NCI-H1694 (cell line): ENCODE results near the gene UGCG.
"Not testable (repeated sequence)": the region's sequence is repeated elsewhere in the genome, so short reads cannot be mapped to it uniquely, and the experiment has no call there.

Source experiments
- DNase-seq: peaks from one replicate; lab custom pipeline; 2025; lab: John Stamatoyannopoulos, UW

UGCG gene

GRCh38 chr9:111955048-111955447 lies 58.4 kb downstream of the UGCG start:
- DNase-seq, result no peak

DNA sequence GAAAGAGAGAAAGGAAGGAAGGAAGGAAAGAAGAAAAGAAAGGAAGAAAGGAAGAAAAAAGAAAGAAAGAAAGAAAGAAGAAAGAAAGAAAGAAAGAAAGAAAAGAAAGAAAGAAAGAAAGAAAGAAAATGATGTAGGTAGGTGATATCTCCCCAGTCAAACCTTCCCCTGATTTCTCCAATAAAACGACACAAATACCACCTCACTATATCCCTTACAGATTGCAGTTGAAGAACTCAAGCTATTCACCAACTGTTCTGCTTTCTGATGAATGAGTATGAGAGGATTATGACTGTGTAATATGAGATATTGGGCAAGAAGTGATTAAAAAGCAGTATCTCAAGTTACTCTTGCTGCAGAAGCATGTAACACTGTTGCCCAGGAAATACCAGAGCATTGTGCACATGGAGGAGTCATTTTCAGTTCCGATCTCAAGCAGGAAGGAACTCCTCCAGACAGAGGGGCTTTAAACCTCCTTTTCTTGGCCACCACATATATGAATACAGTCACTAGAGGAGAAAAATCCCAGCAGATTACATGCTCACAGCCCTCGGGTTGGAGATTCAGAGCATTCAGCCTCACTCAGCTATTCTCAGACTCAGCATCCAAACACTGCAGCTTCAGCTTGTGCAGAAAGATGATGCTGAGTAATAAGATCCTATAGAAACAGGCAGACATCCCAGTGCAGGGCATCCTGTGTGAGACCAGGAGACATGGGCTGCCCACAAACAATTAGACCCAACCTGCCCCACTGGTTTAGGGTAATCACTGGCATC lies 61.4 kb downstream of the UGCG start:
- no peak for DNase-seq

DNA sequence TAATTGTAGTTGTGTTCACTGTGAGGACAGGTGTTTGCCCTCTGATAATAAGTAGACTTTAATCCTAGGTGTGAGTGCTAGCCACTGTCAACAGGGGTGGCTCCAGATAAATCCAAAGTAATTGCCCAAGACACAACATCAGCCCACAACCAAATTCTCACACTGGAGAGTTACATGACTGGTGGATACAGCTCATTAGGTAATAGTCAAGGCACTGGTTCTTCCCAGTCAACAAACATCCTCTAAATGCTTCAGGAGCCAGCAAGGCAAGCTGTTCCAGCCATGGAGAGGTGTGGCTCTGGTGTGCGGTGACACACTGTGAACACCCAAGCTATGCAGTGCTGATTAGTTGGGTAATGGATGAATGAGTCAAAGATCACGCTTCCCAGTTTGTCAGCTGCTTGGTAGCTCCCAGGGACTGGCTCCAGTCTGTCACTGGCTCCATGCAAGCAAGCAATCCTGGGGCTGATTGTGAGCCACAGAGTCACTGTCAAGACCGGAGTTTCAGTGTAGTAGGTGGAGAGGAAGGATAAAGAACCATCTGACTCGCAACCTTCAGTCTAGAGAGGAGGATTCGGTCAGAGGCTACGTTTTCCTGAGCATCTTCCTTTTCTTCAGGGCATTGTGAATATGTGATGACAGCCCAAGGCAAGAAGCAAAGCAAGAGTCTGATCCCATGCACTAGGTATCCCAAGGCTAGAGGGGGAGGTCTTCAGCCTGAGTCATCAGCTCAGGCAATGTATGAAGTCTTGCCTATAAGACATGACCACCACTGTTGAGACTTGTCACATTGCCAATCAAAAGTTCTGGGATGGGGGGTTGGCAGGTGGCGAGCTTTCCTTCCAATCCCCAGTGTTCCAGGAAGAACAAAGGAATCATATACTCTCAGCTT lies 63.1 kb downstream of the UGCG start:
- DNase-seq, result no peak

- DNase-seq, result not testable (repeated sequence)
Observed at GRCh38 chr9:111960485-111960884, 63.9 kb downstream of the UGCG start.

- no peak for DNase-seq
Observed at GRCh38 chr9:111961009-111961408, 64.4 kb downstream of the UGCG start.

DNA sequence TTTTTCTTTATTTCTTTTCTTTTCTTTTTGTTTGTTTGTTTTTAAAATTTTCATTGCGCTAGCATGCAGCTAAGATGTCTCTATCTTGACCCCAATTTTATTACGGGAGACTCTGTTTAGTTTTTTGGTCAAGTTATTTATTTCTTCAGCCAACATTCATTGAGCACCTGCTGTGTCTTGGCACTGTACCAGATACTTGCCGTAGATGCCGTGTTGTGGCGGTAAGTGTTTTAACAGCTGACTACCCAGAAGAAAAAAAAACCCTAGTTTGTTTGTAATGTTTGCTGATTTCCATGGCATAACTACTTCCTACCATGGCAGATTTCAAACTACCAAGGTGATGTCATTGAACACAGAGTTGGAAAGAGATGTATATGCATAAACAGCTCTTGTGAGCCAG lies 65.0 kb downstream of the UGCG start:
- no peak for DNase-seq

DNA sequence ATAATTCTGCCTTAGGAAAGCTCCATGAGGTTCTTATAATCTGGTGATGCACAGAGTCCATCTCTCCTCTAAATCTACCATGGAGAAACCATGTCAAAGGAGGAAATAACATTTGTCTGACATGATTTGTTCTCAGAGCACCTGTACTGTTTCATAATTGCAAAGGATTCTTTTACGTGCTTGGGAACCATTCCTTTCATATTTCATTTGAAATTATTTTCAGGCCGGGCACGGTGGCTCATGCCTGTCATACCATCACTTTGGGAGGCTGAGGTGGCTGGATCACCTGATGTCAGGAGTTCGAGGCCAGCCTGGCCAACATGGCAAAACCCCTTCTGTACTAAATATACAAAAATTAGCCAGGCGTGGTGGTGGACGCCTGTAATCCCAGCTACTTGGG lies 65.4 kb downstream of the UGCG start:
- DNase-seq, result no peak

DNA sequence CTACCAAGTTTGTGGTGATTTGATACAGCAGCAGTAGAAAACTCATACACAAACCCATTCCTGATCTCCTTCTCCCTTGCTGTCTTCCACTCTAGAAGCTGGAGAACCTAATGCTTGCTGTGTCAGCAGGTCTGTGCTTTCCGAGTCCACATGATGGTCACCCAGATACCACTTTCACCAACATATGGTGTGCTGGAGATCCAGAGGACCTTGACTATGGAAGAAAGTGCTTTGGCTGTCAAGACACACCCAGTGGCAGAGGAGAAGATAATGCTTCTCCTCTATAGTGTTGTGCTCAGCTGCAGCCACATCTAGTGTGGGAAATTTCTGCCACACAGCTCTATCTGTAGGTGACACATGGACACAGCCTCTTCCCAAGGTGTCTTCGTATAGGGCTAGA lies 67.4 kb downstream of the UGCG start:
- DNase-seq, result no peak

DNA sequence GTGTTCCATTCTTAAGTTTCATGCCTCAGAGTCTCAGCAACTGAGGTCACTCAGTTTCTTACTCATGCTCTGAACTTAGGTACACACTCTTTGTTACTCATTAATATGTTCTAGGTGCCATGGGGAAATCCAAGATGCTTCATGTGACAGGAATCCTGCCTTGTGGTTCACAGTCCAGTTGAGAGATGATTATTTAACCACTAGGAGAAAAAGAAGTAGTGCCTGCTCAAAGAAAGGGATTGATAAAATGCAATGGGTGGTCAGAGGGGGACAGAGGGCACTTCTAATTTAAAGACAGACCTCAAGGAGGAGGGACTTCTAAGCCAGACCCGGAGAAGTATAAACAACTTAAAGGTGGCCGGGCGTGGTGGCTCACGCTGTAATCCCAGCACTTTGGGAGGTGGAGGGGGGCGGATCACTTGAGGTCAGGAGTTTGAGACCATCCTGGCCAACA lies 69.0 kb downstream of the UGCG start:
- DNase-seq, result no peak

GRCh38 chr9:111966124-111966723 lies 69.6 kb downstream of the UGCG start:
- DNase-seq, result no peak

GRCh38 chr9:111966861-111967291 lies 70.3 kb downstream of the UGCG start:
- DNase-seq, result no peak

GRCh38 chr9:111967621-111968020 lies 71.0 kb downstream of the UGCG start:
- DNase-seq, result no peak

- DNase-seq, result no peak
Observed at GRCh38 chr9:111969061-111969460, 72.4 kb downstream of the UGCG start.

DNA sequence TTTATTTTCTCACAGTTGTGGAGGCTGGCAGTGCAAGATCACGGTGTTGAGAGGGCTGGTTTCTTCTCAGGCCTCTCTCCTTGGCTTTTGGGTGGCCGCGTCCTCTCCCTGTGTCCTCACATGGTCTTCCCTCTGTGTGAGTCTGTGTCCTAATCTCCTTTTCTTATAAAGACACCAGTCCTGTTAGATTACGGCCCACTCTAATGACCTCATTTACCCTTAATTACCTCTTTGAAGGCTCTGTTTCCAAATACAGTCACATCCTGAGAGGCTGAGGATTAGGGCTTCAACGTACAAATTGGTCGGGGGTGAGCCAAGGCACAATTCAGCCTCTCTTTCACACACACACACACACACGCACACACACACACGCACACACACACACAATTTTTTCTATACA lies 73.0 kb downstream of the UGCG start:
- no peak for DNase-seq

DNA sequence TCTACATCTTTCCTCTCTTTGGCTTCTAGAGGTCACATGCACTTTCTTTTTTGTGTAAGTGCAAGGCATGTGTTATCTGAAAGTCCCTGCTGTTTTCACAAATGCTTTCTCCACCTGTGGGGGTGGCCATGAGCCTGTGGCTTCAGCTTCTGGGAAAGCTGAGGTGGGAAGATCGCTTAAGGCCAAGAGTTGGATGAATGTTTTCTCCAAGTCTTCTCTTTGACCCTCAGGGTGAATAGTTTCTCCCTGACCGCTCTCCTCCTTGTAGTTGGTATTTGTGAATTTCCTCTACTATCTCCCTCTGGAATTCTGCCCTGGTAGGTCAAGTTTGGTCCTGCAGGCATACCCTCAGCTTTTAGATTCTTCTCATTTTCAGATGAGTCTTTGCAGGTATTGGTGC lies 74.2 kb downstream of the UGCG start:
- DNase-seq, result no peak

DNA sequence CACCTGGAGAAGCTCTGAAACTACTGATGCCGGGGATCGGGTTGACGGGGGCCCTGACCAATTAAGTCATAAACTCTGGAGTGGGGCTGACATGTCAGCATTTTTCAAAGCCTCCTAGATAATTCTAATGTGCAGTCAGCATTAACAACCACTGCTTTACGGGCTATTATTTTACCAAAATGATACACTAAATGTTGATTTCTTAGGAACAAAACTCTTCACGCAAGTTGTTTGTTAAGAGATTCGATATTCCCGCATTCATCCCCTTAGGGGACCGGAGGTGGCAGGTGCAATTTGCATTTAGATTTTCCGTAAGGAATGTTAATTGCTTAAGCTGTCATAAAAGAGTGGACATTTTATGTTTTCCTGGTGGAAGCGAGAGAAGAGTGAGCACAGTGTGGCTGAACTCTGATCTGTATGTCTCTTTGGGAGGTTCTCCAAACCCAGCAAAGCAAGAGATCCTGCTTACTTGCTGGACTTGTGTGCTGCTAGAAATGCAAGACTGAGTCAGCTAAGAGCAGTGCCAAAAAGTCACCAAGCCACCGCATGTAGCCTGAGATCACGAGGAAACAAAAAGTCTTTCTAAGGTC lies 77.6 kb downstream of the UGCG start:
- DNase-seq, result no peak

DNA sequence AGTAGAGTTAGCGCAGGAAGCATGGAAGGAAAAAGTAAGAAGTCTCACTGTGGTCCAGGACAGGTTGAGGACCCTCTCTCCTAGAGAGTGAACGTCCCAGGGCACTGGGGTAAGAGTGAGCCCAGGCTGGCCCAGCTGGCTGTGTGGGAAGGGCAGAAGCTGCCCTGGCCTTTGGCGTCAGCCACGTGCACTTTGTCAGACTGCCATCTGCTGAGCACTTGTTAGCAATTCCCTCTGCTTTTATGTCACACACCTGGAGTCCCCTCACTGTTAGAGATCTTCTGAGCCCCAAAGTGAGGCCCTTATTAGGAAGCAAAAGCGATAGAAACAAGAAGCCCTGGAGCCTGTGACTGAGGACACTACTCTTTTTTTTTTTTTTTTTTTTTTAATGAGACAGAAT lies 79.1 kb downstream of the UGCG start:
- DNase-seq, result no peak

- no peak for DNase-seq
Observed at GRCh38 chr9:111978616-111979015, 82.0 kb downstream of the UGCG start.

GRCh38 chr9:111979561-111979960 lies 82.9 kb downstream of the UGCG start:
- DNase-seq, result no peak

GRCh38 chr9:111980398-111980797 lies 83.8 kb downstream of the UGCG start:
- DNase-seq, result no peak

- no peak for DNase-seq
Observed at GRCh38 chr9:111983484-111983908, 86.9 kb downstream of the UGCG start.

DNA sequence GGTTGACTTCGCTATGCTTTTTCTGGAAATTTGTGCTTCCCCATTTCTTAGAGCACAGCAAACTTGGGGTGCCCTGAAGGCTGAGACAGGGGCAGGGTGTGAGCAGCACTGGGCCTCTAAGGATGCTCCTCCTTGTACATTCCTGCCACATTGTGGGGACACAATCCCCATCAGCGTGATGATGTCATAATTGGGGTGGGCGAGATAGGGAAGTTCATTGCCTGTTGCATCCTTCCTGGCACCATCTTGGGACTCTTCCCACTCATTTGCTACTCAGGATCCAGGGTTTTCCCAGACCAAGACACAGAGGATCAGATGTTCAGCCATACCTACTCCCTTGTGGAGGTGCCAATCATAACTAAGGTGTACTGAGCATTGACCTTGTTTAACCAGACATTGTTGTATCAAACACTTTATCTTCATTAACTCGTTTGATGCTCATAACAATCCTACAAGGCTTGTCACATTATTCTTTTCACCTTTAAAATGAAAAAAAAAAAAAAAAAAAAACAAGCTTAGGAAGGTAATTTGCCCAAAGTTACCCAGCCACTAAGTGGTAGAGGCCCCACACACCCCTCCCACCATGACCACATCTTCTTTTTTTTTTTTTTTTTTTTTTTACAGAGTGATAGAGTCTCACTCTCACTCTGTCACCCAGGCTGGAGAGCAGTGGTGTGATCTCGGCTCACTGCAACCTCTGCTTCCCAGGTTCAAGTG lies 87.6 kb downstream of the UGCG start:
- no peak for DNase-seq
